Chondrocyte (in vitro differentiated cells): Measurements from ENCODE around the gene GALNT2. TPM values are rescaled to one million over a fixed set of nuclear protein-coding genes. Genes with fewer than 3 reads are reported as not detected.

Source experiments
- DNase-seq: peaks from one replicate; pipeline ENCODE4 v3.0.0; 2021; ENCODE audit warnings: mixed read lengths, low spot score
- H3K27ac Mint-ChIP-seq: one replicate; pipeline ENCODE4 v1.8.0; 2021; ENCODE audit warnings: mild to moderate bottlenecking, moderate library complexity, mixed read lengths; ENCODE audit not compliant: unreplicated experiment
- H3K27me3 Mint-ChIP-seq: 2 replicates; pipeline ENCODE4 v1.8.0; 2021; ENCODE audit warnings: low read depth, mixed read lengths
- H3K36me3 Mint-ChIP-seq: 2 replicates; pipeline ENCODE4 v1.8.0; 2021; ENCODE audit warnings: low read depth, mixed read lengths
- H3K4me1 Mint-ChIP-seq: 2 replicates; pipeline ENCODE4 v1.8.0; 2021; ENCODE audit warnings: low read depth, mild to moderate bottlenecking, mixed read lengths
- H3K4me3 Mint-ChIP-seq: one replicate; pipeline ENCODE4 v1.8.0; 2021; ENCODE audit warnings: mild to moderate bottlenecking, moderate library complexity, mixed read lengths; ENCODE audit not compliant: unreplicated experiment
- H3K9me3 Mint-ChIP-seq: 2 replicates; pipeline ENCODE4 v1.8.0; 2021; ENCODE audit warnings: low read depth, mixed read lengths
- total RNA-seq: library from RNA; stranded (reverse); gene quantifications from 3 replicates; pipeline ENCODE4 v1.2.1, GENCODE V29; 2021
- TF ChIP-seq, protein P1 (sequence below): fragments of 200-600 bp; sonication (generic); IDR thresholded peaks from 2 replicates; pipeline ENCODE4 v1.5.0; 2021; ENCODE audit warnings: antibody characterized with exemption, mild to moderate bottlenecking, moderate library complexity

Gene GALNT2
- total RNA-seq, 1 donor from 2014 or later: 223 TPM

DNA sequence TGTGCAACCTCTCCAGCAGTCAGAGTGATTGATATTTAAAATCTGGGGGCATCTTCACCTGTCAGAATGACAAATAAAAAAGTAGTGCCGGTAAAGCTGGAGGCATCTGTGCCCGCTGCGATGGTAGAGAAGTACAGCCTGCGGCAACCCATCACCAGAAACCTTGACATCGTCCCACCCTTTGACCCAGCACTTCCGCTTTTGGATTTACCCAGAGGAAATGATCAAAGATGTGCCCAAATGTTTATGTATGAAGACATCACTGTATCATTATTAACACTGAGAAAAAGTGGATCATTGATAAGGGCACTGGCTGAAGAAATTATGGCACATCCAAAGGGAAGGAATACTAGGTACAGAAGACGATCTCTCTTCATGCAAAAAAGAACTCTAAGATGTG is 263.1 kb downstream of the GALNT2 start:
- Mint-ChIP-seq H3K27ac (no peak overlapping the region), H3K4me1 (peaks cover 27% of the 10 kb centered on the region), H3K27me3 (no peaks in the 10 kb centered on the region), H3K36me3 (no peaks in the 10 kb centered on the region), H3K4me3 (no peak overlapping the region), H3K9me3 (no peaks in the 10 kb centered on the region)
- no peak for DNase-seq
- TF ChIP-seq, protein P1, sequence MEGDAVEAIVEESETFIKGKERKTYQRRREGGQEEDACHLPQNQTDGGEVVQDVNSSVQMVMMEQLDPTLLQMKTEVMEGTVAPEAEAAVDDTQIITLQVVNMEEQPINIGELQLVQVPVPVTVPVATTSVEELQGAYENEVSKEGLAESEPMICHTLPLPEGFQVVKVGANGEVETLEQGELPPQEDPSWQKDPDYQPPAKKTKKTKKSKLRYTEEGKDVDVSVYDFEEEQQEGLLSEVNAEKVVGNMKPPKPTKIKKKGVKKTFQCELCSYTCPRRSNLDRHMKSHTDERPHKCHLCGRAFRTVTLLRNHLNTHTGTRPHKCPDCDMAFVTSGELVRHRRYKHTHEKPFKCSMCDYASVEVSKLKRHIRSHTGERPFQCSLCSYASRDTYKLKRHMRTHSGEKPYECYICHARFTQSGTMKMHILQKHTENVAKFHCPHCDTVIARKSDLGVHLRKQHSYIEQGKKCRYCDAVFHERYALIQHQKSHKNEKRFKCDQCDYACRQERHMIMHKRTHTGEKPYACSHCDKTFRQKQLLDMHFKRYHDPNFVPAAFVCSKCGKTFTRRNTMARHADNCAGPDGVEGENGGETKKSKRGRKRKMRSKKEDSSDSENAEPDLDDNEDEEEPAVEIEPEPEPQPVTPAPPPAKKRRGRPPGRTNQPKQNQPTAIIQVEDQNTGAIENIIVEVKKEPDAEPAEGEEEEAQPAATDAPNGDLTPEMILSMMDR: no peak
